ENCODE results near the gene SLC22A5.
"Not testable (repeated sequence)": the region's sequence is repeated elsewhere in the genome, so short reads cannot be mapped to it uniquely, and the experiment has no call there.

The SLC22A5 gene

DNA sequence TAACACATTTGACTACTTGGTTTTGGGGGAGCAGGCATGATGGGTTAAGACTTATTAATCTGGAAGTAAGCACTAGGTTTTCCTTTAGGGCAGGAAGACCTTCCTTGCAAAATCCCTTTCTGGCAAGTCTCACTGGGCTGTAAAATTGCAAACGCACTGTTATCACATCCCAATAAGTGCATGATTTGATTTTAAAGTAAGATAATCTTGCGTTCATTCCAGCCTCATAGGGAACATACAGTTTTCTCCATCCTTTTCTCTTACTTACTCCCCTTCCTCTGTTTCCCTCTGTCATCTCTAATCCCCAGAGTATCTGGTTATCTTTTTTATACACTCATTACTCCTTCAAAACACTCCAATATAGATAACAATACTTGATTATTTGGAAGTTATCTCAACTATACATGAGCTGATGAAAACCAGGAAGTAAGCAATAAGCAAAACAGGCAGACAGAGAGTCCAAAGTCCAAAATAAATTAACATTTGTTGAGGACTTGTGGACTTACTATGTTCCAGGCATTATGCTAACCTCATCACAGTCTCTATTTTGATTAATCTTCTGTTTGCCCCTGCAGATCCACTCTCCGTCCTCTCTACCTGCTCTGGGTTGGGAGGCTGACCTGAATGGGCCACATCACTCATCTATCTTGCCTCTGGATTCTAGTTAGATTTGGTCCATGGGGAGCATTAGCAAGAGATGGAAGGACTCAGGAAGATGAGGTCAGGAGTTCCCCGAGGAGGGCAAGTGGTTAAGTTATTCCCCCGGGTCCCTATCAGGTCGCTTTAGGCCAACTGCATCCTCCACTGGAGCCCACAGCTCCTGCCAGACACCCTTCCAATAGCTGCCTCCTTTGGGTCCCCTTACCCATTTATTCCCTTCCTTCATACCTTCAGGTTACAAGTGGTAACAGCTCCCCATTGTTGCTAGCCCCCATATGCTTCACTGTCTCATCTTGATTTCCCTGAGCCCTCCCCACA, 60.2 kb downstream of the SLC22A5 start:
- DNase-seq, result no peak

DNA sequence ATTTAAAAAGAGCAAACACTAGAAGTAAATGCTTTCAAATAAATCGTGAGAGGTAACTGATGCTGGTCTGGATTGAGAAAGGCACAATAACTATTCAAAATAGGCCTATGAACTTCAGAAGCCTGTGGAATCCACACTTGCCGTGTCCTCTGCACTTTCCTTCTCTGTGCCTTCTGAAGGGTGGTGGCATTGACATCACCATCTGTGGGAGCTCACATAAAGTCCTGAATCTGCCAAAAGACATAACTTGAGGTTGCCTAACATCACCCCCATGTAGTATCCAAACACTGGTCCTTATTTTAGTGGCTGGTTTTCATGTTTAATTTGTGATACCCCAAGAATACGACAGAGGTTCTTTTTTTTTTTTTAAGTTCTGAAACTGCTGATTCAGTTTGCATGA, 61.2 kb downstream of the SLC22A5 start:
- no peak for DNase-seq

DNA sequence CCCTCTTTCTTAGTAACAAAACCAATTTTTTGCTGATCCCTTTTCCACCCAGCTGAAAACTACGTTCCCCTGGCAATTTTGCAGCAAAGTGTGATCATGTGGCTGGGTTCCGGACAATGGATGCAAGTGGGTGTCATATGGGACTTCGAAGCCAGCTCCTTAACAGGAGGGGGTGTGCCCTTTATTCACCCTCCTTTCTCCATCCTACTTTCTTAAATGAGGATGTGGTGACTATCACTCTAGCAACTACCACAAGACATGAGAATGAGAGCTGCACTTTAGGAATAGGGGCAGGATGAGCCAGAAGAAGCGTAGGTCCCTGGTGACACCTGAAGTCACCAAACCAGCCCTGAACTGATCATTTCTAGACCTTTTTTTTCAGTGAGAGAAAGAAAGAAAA, 62.1 kb downstream of the SLC22A5 start:
- DNase-seq, result no peak

DNA sequence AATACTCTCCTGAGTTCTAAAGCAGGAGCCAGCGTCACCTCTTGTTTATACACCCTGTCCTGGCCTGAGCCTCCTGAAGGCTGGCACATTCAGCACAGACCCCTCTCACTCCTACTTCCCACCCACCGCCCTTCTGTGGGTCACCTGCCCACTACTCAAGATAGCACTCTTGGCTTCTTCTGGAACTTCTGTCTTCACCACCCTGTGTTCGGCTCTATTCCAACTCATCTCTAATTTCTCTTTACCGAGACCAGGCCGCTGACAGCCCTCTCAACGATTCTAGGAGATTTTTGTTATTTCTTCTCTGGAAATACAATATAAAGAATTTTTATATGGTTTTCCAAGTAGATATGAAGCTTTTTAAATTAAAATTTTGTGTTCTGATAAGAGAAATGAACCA, 63.6 kb downstream of the SLC22A5 start:
- no peak for DNase-seq

DNA sequence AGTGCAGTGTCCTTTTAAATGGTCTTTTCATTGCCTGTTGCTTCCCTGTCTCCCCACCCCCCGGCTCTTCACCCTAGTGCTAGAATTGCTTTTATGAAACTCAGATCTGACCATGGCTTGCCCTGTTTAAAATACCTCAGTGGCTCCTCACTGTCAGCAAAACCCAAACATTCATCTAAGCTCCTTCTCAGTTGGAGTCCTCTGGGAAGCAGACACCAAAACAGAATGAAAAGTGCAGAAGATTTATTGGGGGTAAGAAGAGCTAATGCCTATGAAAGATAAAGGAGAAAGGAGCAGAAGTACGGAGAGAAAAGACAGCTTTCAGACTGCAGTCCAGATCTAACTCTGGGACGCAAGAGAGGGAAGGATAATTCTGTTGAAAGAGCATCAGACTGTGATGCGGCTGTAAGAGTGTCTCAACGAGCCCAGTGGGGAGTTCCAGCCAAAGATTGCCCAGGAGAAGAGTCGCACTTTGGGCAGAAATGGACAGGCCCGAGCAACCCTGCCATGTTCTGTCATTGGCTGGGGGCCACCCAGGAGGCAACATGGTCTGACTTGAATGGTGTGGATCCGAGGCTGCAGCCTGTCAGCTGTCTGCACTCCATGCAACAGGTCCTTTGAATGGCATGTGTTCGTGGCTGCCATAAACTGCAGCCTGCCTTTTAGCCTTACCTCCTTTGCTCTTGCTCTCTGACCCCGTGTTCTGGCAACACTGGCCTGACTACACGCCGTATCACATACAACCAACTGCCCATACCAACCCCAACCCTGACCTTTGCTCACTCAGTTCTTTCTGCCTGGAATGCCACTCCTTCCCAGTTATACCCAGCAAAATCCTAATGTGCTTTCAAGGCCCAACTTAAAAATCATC, 65.1 kb downstream of the SLC22A5 start:
- no peak for DNase-seq

DNA sequence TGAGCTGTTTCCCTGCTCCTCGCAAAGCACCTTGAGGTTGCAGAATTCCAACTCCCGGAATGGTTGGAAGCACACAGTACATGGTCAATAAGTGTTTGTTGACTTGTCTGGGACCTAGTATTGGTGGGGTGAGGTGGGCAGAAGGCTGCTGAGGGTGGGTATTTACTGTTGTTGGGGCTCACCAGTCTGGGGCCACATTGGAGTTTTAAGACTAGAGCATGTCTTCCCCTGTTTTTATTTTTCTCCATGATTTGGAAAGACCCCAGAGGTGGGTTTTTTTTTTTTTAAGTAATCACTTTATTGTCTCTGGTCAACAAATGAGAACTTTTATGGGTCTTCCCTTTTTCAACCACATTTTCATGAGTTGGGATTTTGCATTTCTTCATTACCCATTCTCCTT, 65.9 kb downstream of the SLC22A5 start:
- no peak for DNase-seq

DNA sequence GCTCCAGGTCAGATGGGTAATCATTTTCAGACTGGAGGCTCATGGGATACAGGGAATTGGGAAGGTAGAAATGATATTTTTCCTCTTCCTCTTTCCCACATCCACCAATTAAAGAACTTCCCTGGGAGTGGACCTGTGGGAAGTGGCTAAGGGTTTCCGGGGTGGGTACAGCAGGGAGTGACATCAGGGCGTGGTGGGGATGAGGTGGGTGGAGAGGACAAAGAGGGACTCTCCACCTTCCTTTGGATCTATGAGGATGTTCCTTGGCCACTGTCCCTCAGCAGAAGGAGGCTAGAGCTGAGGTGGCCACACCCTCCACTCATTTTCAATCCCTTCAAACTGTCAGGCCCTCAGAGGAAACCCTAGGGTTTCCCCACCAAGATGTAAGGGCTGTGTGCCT, 66.4 kb downstream of the SLC22A5 start:
- no peak for DNase-seq

DNA sequence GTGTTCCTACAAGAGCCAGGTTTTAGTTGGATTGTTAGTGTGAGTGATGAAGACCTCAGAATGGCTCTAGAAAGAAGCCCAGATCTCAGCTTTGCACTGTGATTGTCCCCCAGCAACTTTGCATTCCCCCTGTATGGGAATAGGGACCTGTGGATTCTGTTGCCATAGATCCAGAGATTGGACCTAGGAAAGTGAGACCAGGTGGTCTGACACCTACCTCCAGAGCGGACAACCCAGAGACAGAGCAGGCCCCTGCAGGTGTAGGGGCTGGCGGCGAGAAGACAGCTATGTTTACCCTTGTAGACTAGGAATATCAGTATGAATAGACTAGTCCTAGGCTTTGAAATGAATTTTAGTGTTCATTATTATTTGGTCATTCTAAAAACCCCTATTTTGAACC, 67.4 kb downstream of the SLC22A5 start:
- no peak for DNase-seq

DNA sequence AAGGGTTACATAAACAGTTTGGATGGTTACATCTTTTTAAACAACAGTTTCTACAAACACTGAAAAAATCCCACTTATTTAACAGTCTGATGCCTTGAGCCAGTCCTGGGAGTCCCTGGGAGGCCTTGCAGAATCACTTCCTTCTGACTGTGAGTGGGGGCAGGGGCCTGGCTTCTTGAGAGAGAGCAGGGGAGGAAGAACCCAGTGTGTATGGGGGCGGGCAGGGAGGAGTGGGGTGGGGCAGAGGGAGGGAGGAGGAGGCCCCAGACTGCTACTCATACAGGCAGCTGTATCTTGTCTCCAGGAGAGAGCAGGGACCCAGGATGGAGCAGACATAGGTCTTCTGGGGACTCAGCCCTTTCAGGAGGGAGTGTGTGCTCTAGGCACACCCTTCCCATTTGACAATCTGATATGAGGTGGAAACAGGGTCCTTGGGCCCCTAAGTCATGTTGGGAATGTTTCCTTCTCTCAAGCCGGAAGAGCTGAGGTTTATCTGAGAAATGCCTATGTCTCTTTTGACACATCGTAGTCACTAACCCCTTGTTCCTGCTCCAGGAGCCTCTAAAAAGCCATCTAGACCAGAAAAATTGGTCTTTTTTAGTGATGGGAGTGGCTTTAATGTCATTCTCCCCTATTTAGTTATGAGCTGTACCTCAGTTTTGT, 68.2 kb downstream of the SLC22A5 start:
- no peak for DNase-seq

DNA sequence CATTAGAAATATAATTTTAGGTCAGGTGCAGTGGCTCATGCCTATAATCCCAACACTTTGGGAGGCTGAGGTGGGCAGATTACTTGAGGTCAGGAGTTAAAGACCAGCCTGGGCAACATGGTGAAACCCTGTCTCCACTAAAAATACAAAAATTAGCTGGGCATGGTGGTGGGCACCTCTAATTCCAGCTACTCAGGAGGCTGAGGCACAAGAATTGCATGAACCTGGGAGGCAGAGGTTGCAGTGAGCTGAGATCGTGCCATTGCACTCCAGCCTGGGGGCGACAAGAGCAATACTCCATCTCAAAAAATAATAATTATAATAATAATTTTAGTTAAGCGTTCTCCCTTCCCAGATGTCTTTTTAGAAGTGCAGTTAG, 68.7 kb downstream of the SLC22A5 start:
- not testable (repeated sequence) for DNase-seq

DNA sequence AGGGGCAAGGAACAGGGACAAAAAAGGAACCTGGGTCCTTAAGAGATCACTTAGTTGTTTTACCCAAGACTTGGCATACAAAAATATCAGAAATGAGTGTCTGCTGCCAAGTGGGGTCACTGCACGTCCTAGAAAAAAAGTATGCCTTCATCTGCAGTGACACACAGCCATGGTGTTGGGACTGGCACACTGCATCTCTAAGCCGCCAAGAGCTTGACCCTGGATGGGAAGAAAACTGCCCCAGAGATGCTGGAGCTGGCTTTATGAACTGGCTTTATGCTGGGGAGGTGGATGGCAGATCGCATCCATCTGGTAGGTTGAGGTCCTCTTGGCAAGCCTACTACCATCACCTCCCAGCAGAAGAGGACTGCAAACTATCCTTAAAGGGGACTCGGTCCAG, 69.4 kb downstream of the SLC22A5 start:
- no peak for DNase-seq

DNA sequence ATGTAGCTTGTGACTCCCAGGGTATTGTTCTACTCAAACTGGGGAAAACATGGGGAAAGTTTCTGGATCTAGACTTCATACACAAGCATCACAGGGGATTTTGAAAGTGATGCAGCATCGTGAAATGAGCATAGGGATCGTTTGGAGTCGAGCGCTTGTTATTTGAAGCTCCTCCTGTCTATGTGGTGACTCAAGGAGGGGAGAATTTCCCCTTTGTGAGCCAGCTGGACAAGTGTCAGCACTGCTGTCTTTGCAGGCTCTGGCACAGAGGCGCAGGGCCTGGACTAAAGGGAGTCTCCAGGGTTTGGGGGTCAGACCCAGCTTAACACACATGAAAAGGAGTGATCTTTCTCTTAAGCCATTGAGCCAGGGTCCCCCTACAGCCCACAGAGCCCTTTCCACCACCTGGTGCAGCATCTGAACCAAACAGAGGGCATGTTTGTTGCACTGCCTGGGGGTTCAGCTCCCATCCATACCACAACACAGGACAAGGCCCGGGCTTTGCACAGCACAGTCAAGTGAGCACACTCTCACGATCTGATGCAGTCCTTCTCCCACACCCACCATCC, 70.1 kb downstream of the SLC22A5 start:
- no peak for DNase-seq

DNA sequence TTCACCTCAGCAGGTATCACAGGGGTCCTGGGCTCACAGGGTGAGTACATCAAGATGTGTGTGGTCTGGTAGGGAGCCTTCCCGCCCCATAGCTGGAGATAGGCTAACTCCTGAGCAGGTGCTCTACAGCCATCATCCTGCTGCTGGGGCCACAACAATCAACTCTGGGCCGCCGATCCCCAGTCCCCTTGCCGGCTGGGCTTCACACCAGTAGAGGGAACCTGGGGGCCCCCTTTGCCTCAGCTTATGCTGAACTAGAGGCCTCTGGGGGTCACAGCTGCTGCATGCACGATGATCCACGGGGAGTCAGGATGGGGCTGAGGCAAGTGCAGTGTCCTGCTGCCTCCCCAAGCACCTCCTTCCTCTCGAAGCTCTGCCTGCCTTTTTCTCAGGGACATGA, 74.6 kb downstream of the SLC22A5 start:
- DNase-seq, result no peak

All from DMS 273 treated with DMSO at 0.1 percent for 48 hours (cell line).